Measurements from ENCODE around the gene IL13.

Gene IL13

DNA sequence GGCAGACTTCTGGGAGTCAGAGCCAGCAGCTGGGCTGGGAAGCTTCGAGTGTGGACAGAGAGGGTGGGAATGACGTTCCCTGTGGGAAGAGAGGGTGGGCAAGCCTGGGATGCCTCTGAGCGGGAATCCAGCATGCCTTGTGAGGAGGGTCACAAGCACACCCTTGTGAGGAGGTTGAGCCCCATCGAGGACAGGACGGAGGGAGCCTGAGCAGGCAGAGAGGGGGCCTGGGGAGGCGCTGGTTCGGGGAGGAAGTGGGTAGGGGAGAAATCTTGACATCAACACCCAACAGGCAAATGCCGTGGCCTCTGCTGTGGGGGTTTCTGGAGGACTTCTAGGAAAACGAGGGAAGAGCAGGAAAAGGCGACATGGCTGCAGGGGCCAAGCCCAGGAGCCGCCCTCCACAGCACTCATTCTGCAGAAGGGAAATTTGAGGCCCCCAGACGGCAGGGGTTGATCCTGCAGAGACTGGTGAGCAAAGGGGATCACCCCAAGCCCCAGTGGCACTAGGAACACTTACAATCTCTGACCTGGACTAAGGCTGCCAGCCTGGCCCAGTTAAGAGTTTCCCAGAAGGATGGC, 1.1 kb upstream of the IL13 start:
- DNase-seq, result no peak

- DNase-seq, result no peak
These were observed 669 bp downstream of the IL13 start for GRCh38 chr5:132658381-132659302.

DNA sequence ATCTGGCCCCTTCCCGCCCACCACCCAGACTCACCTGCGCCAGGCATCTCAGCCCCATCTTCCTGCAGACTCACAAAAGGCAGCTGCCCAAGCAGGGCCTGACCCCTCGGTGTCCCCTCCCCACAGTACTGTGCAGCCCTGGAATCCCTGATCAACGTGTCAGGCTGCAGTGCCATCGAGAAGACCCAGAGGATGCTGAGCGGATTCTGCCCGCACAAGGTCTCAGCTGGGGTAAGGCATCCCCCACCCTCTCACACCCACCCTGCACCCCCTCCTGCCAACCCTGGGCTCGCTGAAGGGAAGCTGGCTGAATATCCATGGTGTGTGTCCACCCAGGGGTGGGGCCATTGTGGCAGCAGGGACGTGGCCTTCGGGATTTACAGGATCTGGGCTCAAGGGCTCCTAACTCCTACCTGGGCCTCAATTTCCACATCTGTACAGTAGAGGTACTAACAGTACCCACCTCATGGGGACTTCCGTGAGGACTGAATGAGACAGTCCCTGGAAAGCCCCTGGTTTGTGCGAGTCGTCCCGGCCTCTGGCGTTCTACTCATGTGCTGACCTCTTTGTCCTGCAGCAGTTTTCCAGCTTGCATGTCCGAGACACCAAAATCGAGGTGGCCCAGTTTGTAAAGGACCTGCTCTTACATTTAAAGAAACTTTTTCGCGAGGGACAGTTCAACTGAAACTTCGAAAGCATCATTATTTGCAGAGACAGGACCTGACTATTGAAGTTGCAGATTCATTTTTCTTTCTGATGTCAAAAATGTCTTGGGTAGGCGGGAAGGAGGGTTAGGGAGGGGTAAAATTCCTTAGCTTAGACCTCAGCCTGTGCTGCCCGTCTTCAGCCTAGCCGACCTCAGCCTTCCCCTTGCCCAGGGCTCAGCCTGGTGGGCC, 1.9 kb downstream of the IL13 start:
- no peak for DNase-seq

GRCh38 chr5:132661231-132662003, 3.4 kb downstream of the IL13 start:
- no peak for DNase-seq

DNA sequence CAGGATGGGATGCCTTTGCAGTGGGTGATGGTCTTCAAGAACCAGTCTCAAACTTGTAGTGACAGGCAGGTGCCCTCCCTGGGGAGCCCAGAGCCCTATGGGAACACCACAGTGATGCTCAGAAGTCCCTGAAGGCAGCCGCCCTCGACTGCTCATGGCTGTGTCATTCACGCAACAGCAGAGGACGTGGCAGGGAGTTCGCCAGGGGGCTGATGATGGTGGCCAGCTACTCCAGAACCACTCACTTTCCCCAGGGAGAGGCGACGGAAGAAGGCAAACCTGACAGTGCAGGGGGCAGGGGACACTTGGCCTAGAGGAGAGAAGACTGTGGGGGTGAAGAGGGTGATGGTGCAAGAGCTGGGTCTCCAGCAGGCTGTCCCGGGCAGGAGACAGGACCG, 4.0 kb downstream of the IL13 start:
- no peak for DNase-seq

DNA sequence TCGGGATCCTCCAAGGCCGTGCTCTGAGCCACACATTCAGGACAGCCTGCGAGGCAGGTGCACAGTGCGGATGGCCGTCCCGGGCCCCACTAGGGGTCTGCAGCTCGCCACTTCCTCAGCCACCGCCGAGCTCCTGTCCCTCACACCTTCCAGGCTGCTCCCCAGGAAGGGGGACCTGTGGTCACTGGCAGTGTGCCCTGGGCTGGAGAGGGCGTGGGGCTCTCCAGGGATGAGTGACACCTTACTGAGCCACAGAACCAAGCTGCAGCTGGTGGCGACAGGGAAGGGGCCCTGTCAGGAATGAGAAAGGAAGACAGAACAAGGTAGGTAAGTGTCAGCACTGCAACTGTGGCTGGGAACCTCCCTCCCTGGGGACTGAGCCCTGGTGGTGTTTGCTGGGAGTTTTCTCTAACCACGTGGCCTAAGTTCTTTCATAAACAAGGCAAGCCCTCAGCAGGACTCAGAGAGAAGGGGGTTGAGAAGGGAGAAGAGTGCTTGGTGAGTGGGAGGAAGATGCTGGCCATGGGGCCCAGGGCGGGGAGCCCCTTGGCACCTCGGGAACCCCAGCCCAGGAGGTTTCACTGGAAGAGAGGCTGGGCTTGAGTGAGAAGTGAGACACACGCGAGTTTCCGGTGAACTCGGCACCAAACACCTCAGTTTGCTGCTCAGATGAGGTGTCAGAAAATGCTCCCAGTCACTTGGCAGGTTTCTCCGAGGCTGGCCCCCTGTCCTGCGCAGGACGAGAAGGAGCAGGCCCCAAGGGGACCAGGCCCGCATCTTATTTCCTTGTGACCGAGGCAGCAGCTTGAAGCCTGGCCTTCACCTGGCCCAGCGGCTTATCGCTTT, 5.2 kb downstream of the IL13 start:
- no peak for DNase-seq

GRCh38 chr5:132663771-132664695, 6.1 kb downstream of the IL13 start:
- no peak for DNase-seq

GRCh38 chr5:132664696-132665209, 6.8 kb downstream of the IL13 start:
- DNase-seq, result no peak

GRCh38 chr5:132665574-132666080, 7.7 kb downstream of the IL13 start:
- no peak for DNase-seq

- DNase-seq, result no peak
These were observed 8.5 kb downstream of the IL13 start for GRCh38 chr5:132666310-132667123.

- no peak for DNase-seq
These were observed 9.3 kb downstream of the IL13 start for GRCh38 chr5:132667309-132667708.

GRCh38 chr5:132667761-132668705, 10.1 kb downstream of the IL13 start:
- no peak for DNase-seq

DNA sequence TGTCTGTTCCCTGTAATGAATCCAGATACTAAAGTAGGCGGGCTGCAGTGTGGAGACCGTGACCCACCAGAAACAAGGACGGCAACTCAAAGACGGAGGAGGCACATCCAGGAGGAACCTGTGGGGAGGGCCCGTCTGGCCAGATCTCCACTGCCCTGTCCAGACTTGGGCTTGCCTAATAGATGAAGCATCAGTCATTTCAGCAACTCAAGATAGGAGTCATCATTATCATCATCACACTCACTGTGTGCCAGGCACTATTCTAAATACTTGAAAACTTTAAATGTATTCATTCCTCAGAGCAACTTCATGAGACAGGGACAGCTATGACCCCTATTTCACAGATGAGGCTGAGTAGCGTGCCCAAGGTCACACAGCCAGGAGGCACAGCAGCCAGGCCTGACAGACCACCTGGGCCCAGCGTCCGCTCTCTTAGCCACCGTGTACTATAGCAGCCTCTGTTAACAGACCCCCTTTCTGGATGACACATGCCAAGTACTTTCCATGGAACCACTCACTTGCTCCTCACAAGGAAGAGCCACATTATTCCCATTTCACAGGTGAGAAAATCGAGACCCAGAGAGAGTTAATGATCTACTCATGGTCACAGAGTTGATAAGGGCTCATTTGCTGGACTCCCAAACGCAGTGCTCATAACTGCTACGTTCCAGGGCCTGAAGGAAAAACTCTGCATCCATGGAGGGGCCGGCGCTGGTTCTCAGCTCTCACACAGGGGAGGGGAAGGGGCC, 10.9 kb downstream of the IL13 start:
- DNase-seq, result no peak

- DNase-seq, result no peak
These were observed 11.5 kb downstream of the IL13 start for GRCh38 chr5:132669455-132669820.

- no peak for DNase-seq
These were observed 12.3 kb downstream of the IL13 start for GRCh38 chr5:132669966-132670882.

DNA sequence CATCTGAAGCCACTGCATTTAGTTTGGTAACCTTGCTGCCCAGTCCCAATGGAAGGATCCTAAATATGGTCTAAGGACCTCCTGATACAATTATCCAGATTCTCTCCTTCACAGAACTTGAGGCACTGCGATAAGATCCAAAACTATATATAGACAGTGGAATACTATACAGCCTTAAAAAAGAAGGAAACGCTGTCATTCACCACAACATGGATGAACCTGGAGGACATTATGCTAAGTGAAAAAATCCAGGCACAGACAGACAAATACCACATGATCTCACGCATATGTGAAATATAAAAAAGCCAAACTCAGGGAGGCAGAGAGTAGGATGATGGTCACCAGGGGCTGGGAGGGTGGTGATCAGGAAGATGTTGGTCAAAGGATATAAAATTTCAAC, 13.0 kb downstream of the IL13 start:
- DNase-seq, result no peak

Measured in fibroblast of skin of right biceps (primary cell).